ENCODE measurements around the gene ACOXL.

Gene ACOXL

GRCh38 chr2:110878150-110878549, 145.8 kb downstream of the ACOXL start:
- DNase-seq = no peak

- no peak for DNase-seq
Observed at GRCh38 chr2:110881908-110882307, 149.5 kb downstream of the ACOXL start.

GRCh38 chr2:110883406-110883805, 151.0 kb downstream of the ACOXL start:
- DNase-seq = no peak

- DNase-seq = no peak
Observed at GRCh38 chr2:110885256-110885655, 152.9 kb downstream of the ACOXL start.

- DNase-seq = no peak
Observed at GRCh38 chr2:110886826-110887573, 154.6 kb downstream of the ACOXL start.

- no peak for DNase-seq
Observed at GRCh38 chr2:110888411-110888810, 156.0 kb downstream of the ACOXL start.

GRCh38 chr2:110891626-110892025, 159.3 kb downstream of the ACOXL start:
- no peak for DNase-seq

GRCh38 chr2:110896226-110896625, 163.9 kb downstream of the ACOXL start:
- DNase-seq = no peak

- no peak for DNase-seq
Observed at GRCh38 chr2:110897966-110898365, 165.6 kb downstream of the ACOXL start.

- no peak for DNase-seq
Observed at GRCh38 chr2:110900191-110900590, 167.8 kb downstream of the ACOXL start.

GRCh38 chr2:110903548-110903947, 171.2 kb downstream of the ACOXL start:
- DNase-seq = no peak

GRCh38 chr2:110904116-110904778, 171.9 kb downstream of the ACOXL start:
- DNase-seq = no peak

- DNase-seq = no peak
Observed at GRCh38 chr2:110904779-110905148, 172.4 kb downstream of the ACOXL start.

- DNase-seq = no peak
Observed at GRCh38 chr2:110905217-110905616, 172.8 kb downstream of the ACOXL start.

GRCh38 chr2:110906613-110907298, 174.4 kb downstream of the ACOXL start:
- DNase-seq = no peak

- no peak for DNase-seq
Observed at GRCh38 chr2:110909501-110909900, 177.1 kb downstream of the ACOXL start.

GRCh38 chr2:110910423-110910822, 178.1 kb downstream of the ACOXL start:
- no peak for DNase-seq

GRCh38 chr2:110919738-110920137, 187.4 kb downstream of the ACOXL start:
- DNase-seq = no peak

GRCh38 chr2:110925479-110925878, 193.1 kb downstream of the ACOXL start:
- DNase-seq = no peak

- DNase-seq = no peak
Observed at GRCh38 chr2:110927526-110927925, 195.2 kb downstream of the ACOXL start.

GRCh38 chr2:110929528-110929927, 197.2 kb downstream of the ACOXL start:
- no peak for DNase-seq

- no peak for DNase-seq
Observed at GRCh38 chr2:110931648-110932047, 199.3 kb downstream of the ACOXL start.

GRCh38 chr2:110933420-110933819, 201.0 kb downstream of the ACOXL start:
- DNase-seq = no peak

GRCh38 chr2:110934948-110935347, 202.6 kb downstream of the ACOXL start:
- no peak for DNase-seq
